GM06990 (cell line): ENCODE data around the gene STAT5A.

Experiments used
- DNase-seq: peaks from one replicate; pipeline ENCODE4 v3.0.0-alpha.2; 2011; ENCODE audit not compliant: insufficient read length; ENCODE audit errors: extremely low read depth
- H3K27me3 ChIP-seq: replicated peaks from 2 replicates; pipeline ENCODE4 v1.6.0; 2011; ENCODE audit warnings: low read length; ENCODE audit not compliant: control insufficient read depth, insufficient read depth
- H3K36me3 ChIP-seq: 2 replicates; pipeline ENCODE4 v1.5.1; 2011; ENCODE audit warnings: low read length; ENCODE audit not compliant: control insufficient read depth, insufficient read depth
- H3K4me3 ChIP-seq: replicated peaks from 2 replicates; pipeline ENCODE4 v1.5.1; 2011; ENCODE audit warnings: low read depth, mild to moderate bottlenecking, control low read depth, low read length
- TF ChIP-seq, protein P1 (sequence below): IDR thresholded peaks from 2 replicates; pipeline ENCODE4 v1.5.1; 2011; ENCODE audit warnings: low read length, control low read depth, mild to moderate bottlenecking, inconsistent platforms; ENCODE audit not compliant: insufficient read depth, poor library complexity, severe bottlenecking

Gene STAT5A

DNA sequence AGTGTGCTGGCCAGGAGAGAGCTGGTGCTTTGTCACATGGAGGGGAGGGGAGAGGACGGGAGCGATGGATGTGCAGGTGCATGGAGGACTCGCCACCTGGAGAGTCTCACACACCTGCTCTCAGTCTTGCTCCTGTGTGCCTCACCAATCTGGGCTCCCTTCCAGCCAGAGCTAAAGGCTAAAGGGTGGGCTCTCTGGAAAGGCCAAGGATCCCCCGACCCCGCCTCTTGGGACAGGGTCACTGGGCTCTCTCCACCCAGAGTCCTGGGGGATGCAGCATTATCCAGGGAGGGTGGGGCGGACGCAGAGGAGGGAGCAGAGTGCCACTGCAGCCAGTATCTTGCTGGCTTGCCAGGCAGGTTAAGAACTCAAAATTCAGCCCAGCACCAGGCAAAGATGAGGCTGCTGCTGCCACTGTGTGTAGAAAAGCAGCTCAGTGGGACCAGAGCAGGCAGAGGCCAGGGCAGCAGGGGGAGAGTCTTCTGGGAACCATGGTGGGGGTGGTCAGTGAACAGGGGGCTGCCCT is 6.7 kb upstream of the STAT5A start:
- no peak for DNase-seq
- Histone ChIP-seq H3K27me3 (no peaks in the 10 kb centered on the region), H3K36me3 (no peaks in the 10 kb centered on the region), H3K4me3 (no peak overlapping the region)
- TF ChIP-seq, protein P1, sequence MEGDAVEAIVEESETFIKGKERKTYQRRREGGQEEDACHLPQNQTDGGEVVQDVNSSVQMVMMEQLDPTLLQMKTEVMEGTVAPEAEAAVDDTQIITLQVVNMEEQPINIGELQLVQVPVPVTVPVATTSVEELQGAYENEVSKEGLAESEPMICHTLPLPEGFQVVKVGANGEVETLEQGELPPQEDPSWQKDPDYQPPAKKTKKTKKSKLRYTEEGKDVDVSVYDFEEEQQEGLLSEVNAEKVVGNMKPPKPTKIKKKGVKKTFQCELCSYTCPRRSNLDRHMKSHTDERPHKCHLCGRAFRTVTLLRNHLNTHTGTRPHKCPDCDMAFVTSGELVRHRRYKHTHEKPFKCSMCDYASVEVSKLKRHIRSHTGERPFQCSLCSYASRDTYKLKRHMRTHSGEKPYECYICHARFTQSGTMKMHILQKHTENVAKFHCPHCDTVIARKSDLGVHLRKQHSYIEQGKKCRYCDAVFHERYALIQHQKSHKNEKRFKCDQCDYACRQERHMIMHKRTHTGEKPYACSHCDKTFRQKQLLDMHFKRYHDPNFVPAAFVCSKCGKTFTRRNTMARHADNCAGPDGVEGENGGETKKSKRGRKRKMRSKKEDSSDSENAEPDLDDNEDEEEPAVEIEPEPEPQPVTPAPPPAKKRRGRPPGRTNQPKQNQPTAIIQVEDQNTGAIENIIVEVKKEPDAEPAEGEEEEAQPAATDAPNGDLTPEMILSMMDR = no peak

DNA sequence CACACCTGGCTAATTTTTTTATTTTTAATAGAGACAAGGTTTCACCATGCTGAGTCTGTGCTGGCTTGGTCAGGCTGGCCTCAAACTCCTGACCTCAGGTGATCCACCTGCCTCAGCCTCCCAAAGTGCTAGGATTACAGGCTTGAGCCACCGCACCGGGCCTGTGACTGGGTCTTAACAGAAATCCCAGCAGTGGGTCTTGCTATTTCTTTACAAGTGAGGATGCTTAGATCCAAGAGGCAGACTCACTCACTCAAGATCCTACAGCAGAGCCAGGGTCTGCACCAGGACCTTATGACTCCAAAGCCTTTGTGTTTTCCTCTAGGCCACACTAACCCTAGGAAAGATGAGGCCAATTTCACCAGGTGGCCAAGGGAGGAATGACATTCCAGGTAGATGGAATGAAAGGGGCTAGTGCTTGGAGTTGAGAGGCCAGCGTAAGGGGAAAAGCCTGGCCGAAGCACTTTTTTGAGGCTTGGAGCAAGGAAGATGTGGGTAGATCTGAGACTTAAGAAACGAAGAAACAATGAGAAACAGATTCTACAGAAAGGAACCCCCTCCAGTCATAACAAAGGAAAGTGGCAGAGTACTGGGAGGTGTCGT is 5.7 kb upstream of the STAT5A start:
- H3K4me3 ChIP-seq = no peak overlapping the region
- DNase-seq = no peak
- H3K27me3 ChIP-seq = no peaks in the 10 kb centered on the region
- H3K36me3 ChIP-seq = no peaks in the 10 kb centered on the region
- TF ChIP-seq, protein P1 = no peak

DNA sequence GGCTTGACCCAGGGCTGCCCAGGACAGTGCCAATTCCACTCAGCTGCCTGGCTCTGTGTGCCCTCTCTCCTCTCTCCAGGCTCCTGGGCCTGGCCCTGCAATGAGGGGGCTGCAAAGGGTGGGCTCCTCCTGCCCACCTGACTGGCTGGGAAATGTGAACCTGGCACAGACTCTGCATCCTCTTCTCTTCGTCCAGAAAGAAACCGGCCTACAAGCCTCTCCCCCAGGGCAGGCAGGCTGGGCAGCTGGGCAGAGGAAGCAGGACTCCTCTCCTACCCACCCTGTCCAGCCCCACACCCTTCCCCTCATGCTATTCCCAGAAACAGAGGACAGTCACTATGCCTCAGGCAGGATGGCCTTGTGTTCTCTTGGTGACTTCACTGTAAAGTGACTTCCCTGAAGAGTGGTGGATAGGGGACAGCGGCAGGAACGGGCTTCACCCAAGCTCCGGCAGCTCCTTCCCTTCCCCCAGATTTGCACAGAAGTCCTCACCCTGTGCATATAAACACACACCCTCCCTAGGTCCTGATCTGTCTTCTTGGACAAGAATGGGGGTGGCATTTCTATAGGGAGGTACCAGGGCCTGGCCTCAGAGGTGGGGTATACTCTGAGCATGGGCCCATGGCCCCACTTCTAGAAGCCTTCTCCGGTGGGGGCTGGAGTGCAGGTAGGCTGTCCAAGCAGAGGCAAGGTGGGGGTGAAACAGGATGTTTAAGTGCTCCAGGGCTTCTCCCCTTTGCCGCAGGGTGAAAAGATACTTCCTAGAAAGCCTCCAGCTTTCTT is 4.9 kb upstream of the STAT5A start:
- H3K36me3 ChIP-seq = no peaks in the 10 kb centered on the region
- TF ChIP-seq, protein P1 = no peak
- H3K27me3 ChIP-seq = no peaks in the 10 kb centered on the region
- H3K4me3 ChIP-seq = no peak overlapping the region
- no peak for DNase-seq

GRCh38 chr17:42284024-42284369 is 4.3 kb upstream of the STAT5A start:
- H3K36me3 ChIP-seq = no peaks in the 10 kb centered on the region
- TF ChIP-seq, protein P1 = no peak
- no peak overlapping the region for H3K4me3 ChIP-seq
- H3K27me3 ChIP-seq = no peaks in the 10 kb centered on the region
- no peak for DNase-seq

DNA sequence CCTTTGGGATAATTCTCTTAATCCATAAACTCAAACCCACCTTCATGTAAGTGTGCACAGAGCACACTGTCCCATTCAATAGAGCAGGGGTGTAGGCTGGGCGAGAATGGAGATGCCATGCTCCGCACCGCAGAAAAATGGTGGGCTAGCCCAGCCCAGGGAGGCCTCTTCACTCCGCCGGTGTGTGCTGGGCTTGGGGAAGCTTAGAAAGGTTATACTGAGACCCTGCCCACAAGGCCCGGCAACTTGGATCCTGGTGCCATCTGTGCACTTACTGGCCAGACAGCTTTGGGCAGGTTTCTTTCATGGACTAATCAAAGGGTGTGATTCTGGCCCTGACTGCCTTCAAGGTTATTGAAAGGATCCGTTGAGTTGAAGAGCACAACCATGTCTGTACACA is 3.7 kb upstream of the STAT5A start:
- Histone ChIP-seq H3K27me3 (no peaks in the 10 kb centered on the region), H3K4me3 (no peak overlapping the region), H3K36me3 (no peaks in the 10 kb centered on the region)
- TF ChIP-seq, protein P1 = no peak
- no peak for DNase-seq
